ENCODE measurements around the gene MARCHF2. TPM values are rescaled to one million over a fixed set of nuclear protein-coding genes. Genes with fewer than 3 reads are reported as not detected.

The MARCHF2 gene
- total and polyA plus RNA-seq, 9 of the 15 experiments (the other 6 are each of a cell fraction or from before 2014, with no cell fraction given), result 0.39 to 6.4 (median 2.2) TPM

DNA sequence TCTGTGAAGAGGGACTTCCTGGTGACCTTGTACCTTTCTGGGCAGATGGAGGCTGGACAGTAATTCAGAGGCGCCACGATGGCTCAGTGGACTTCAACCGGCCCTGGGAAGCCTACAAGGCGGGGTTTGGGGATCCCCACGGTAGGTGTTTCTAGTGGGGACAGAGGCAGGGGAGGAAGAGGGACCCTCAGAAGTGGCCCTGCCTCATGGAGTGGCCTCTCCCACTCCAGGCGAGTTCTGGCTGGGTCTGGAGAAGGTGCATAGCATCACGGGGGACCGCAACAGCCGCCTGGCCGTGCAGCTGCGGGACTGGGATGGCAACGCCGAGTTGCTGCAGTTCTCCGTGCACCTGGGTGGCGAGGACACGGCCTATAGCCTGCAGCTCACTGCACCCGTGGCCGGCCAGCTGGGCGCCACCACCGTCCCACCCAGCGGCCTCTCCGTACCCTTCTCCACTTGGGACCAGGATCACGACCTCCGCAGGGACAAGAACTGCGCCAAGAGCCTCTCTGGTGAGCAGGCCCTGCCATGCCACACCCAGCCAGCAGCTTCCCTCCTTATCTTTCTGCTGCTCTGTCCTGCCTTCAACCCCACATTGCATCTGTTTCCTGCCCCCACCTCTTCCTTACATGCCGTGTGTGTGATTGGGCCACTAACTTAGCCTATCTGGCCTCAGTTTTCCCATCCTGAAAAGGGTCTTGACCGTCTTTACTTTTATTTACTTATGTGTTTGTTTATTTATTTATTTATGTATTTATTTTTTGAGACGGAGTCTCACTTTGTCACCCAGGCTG lies 41.9 kb upstream of the MARCHF2 start (continued):
- TF ChIP-seq ASH1L (IDR thresholded peaks at IDR 0.05; ENCODE audit: borderline replicate concordance, low read depth, partially characterized antibody) (peak; percentile 22), ZSCAN32 (CRISPR knock-in tag; IDR thresholded peaks at IDR 0.05) (no peak), EGR1 (conservative IDR thresholded peaks at IDR 0.05) (no peak), ZNF830 (CRISPR knock-in tag; IDR thresholded peaks at IDR 0.05) (no peak), ZEB2 (IDR thresholded peaks at IDR 0.05) (no peak), SIRT6 (IDR thresholded peaks at IDR 0.05; ENCODE audit: low read depth, low read length) (no peak), ZC3H4 (CRISPR knock-in tag; IDR thresholded peaks at IDR 0.05; ENCODE audit: borderline replicate concordance) (no peak), ETS2 (tag; IDR thresholded peaks at IDR 0.05; ENCODE audit: borderline replicate concordance, poor library complexity, severe bottlenecking) (no peak), BRCA1 (IDR thresholded peaks at IDR 0.05) (no peak), BRCA1 (CRISPR knock-in tag; IDR thresholded peaks at IDR 0.05) (no peak), PHF20 (IDR thresholded peaks at IDR 0.05; ENCODE audit: partially characterized antibody) (peak; percentile 62), BMI1 (IDR thresholded peaks at IDR 0.05; ENCODE audit: low read length) (no peak), RBM14 (IDR thresholded peaks at IDR 0.05; ENCODE audit: borderline replicate concordance, insufficient read depth, low read depth, low read length) (no peak), TEAD4 (IDR thresholded peaks at IDR 0.05; ENCODE audit: low read length) (peak; percentile 65), TEAD4 (CRISPR knock-in tag; IDR thresholded peaks at IDR 0.05; ENCODE audit: borderline replicate concordance) (no peak), PURB (CRISPR knock-in tag; IDR thresholded peaks at IDR 0.05; ENCODE audit: low read depth) (no peak), NR2C2 (CRISPR knock-in tag; IDR thresholded peaks at IDR 0.05) (no peak), NR2C2 (tag; IDR thresholded peaks at IDR 0.05) (peak; percentile 46; the same call in 1 of the 2 replicates), RHOXF2B (CRISPR knock-in tag; conservative IDR thresholded peaks at IDR 0.05) (no peak), ZBTB17 (CRISPR knock-in tag; IDR thresholded peaks at IDR 0.05) (0 out of 2 replicates have a peak, but pooled peaks have one; percentile 51), TCF7L2 (IDR thresholded peaks at IDR 0.05; ENCODE audit: low read depth, low read length) (no peak), DMBX1 (CRISPR knock-in tag; IDR thresholded peaks at IDR 0.05; ENCODE audit: borderline replicate concordance) (no peak)
- TF ChIP-seq, protein P1, sequence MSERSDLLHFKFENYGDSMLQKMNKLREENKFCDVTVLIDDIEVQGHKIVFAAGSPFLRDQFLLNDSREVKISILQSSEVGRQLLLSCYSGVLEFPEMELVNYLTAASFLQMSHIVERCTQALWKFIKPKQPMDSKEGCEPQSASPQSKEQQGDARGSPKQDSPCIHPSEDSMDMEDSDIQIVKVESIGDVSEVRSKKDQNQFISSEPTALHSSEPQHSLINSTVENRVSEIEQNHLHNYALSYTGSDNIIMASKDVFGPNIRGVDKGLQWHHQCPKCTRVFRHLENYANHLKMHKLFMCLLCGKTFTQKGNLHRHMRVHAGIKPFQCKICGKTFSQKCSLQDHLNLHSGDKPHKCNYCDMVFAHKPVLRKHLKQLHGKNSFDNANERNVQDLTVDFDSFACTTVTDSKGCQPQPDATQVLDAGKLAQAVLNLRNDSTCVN (CRISPR knock-in tag; IDR thresholded peaks at IDR 0.05), result no peak
- TF ChIP-seq, protein P2, sequence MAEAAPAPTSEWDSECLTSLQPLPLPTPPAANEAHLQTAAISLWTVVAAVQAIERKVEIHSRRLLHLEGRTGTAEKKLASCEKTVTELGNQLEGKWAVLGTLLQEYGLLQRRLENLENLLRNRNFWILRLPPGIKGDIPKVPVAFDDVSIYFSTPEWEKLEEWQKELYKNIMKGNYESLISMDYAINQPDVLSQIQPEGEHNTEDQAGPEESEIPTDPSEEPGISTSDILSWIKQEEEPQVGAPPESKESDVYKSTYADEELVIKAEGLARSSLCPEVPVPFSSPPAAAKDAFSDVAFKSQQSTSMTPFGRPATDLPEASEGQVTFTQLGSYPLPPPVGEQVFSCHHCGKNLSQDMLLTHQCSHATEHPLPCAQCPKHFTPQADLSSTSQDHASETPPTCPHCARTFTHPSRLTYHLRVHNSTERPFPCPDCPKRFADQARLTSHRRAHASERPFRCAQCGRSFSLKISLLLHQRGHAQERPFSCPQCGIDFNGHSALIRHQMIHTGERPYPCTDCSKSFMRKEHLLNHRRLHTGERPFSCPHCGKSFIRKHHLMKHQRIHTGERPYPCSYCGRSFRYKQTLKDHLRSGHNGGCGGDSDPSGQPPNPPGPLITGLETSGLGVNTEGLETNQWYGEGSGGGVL (CRISPR knock-in tag; IDR thresholded peaks at IDR 0.05), result no peak
- TF ChIP-seq, protein P3, sequence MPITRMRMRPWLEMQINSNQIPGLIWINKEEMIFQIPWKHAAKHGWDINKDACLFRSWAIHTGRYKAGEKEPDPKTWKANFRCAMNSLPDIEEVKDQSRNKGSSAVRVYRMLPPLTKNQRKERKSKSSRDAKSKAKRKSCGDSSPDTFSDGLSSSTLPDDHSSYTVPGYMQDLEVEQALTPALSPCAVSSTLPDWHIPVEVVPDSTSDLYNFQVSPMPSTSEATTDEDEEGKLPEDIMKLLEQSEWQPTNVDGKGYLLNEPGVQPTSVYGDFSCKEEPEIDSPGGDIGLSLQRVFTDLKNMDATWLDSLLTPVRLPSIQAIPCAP (CRISPR knock-in tag; IDR thresholded peaks at IDR 0.05; ENCODE audit: borderline replicate concordance), result no peak
- TF ChIP-seq, protein P4, sequence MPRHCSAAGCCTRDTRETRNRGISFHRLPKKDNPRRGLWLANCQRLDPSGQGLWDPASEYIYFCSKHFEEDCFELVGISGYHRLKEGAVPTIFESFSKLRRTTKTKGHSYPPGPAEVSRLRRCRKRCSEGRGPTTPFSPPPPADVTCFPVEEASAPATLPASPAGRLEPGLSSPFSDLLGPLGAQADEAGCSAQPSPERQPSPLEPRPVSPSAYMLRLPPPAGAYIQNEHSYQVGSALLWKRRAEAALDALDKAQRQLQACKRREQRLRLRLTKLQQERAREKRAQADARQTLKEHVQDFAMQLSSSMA (CRISPR knock-in tag; IDR thresholded peaks at IDR 0.05), result no peak
